GM12878 (cell line): ENCODE measurements around the gene HSPA2.

Experiments
- CBX5 ChIP-seq: sonication (generic); IDR thresholded peaks from 2 replicates; pipeline ENCODE4 v1.6.1; 2016; ENCODE audit warnings: low read depth, moderate library complexity, mild to moderate bottlenecking, inconsistent platforms
- CHD2 ChIP-seq: IDR thresholded peaks from 2 replicates; pipeline ENCODE4 v1.6.1; 2011; ENCODE audit warnings: low read depth, low read length, improper control_type of control experiment, borderline replicate concordance
- JUNB ChIP-seq: IDR thresholded peaks from 2 replicates; pipeline ENCODE4 v1.6.1; 2016; ENCODE audit warnings: antibody characterized with exemption, mild to moderate bottlenecking
- KDM1A ChIP-seq: fragments of 200-600 bp; sonication (generic); IDR thresholded peaks from 2 replicates; pipeline ENCODE4 v1.6.1; 2016; ENCODE audit warnings: borderline replicate concordance
- RAD21 ChIP-seq: IDR thresholded peaks from 2 replicates; pipeline ENCODE4 v1.6.1; 2011; ENCODE audit warnings: mild to moderate bottlenecking, low read depth, low read length, moderate library complexity; ENCODE audit not compliant: insufficient read depth
- SPI1 ChIP-seq: IDR thresholded peaks from 2 replicates; pipeline ENCODE4 v1.6.1; 2011; ENCODE audit warnings: low read depth, mild to moderate bottlenecking, low read length, moderate library complexity, borderline replicate concordance; ENCODE audit not compliant: insufficient read depth
- SUZ12 ChIP-seq: fragments of 200-600 bp; sonication (generic); IDR thresholded peaks from one replicate; pipeline ENCODE4 v1.6.1; 2018; ENCODE audit warnings: antibody characterized with exemption, mild to moderate bottlenecking; ENCODE audit not compliant: unreplicated experiment
- YBX1 ChIP-seq: fragments of 450-650 bp; IDR thresholded peaks from 2 replicates; pipeline ENCODE4 v1.6.1; 2016; ENCODE audit warnings: antibody characterized with exemption
- ZSCAN29 ChIP-seq: fragments of 450-650 bp; IDR thresholded peaks from 2 replicates; pipeline ENCODE4 v1.6.1; 2017; ENCODE audit warnings: mild to moderate bottlenecking, moderate library complexity
- TF ChIP-seq, protein P1 (sequence below): IDR thresholded peaks from 2 replicates; pipeline ENCODE4 v1.6.1; 2012; ENCODE audit warnings: low read depth, low read length, improper control_type of control experiment
- TF ChIP-seq, protein P2 (sequence below), 3 experiments: IDR thresholded peaks in 2 of 3; conservative IDR thresholded peaks in 1 of 3; 2 replicates each; pipeline ENCODE4 v1.5.1; 2011; ENCODE audit warnings: low read depth in 3 of 3, low read length in 3 of 3, mild to moderate bottlenecking in 3 of 3, control low read depth in 2 of 3, moderate library complexity in 2 of 3, inconsistent platforms in 1 of 3, mixed read lengths in 1 of 3; ENCODE audit not compliant: control insufficient read depth in 2 of 3, insufficient read depth in 1 of 3; ENCODE audit errors: extremely low read depth in 1 of 3
- TF ChIP-seq, protein P3 (sequence below): IDR thresholded peaks from 2 replicates; pipeline ENCODE4 v1.6.1; 2011; ENCODE audit warnings: low read depth, mild to moderate bottlenecking, low read length, moderate library complexity, borderline replicate concordance; ENCODE audit errors: extremely low read depth

DNA sequence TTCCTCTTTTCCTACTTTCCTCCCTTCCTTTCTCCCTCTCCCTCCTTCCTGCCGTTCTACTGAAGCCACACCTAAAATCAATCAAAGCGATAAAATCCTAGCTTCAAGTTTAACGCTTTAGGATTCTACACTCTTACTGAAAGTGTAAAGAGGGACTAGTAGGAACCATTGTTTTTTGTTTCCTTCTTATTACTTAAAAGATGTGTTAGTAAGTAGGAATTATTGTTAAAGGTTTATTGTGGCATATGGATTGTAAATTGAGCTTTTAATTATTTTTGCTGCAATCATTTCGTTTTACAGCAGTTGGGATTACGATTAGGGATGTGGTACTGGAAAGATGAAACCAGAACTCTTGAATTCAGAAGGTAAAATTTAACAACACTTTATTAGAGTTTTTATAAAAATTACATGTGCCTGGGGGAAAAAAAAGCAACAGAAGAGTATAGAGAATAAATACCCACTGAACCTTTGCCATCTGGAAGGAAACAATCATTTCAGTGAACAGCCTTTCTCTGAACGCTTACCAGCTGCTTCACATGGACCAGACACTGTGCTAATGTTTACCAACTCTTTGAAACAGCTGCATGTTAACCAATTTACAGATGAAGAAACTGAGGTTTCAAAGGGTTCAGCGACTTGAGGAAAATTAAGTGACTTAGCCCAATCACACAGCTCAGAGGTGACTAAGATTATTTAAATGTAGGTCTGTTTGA lies 10.2 kb downstream of the HSPA2 start:
- no peak for TF ChIP-seq SUZ12
- TF ChIP-seq, protein P1, sequence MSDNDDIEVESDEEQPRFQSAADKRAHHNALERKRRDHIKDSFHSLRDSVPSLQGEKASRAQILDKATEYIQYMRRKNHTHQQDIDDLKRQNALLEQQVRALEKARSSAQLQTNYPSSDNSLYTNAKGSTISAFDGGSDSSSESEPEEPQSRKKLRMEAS: no peak
- TF ChIP-seq, protein P2, sequence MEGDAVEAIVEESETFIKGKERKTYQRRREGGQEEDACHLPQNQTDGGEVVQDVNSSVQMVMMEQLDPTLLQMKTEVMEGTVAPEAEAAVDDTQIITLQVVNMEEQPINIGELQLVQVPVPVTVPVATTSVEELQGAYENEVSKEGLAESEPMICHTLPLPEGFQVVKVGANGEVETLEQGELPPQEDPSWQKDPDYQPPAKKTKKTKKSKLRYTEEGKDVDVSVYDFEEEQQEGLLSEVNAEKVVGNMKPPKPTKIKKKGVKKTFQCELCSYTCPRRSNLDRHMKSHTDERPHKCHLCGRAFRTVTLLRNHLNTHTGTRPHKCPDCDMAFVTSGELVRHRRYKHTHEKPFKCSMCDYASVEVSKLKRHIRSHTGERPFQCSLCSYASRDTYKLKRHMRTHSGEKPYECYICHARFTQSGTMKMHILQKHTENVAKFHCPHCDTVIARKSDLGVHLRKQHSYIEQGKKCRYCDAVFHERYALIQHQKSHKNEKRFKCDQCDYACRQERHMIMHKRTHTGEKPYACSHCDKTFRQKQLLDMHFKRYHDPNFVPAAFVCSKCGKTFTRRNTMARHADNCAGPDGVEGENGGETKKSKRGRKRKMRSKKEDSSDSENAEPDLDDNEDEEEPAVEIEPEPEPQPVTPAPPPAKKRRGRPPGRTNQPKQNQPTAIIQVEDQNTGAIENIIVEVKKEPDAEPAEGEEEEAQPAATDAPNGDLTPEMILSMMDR (IDR thresholded peaks at IDR 0.05 in 2 of 3, conservative IDR thresholded peaks at IDR 0.05 in 1 of 3; ENCODE audit: control insufficient read depth in 2 of 3, extremely low read depth in 1 of 3, insufficient read depth in 1 of 3, low read depth in 3 of 3, low read length in 3 of 3): no peak
- no peak for TF ChIP-seq RAD21
- TF ChIP-seq JUNB: no peak
- TF ChIP-seq ZSCAN29: no peak
- no peak for TF ChIP-seq CBX5
- no peak for TF ChIP-seq CHD2
- no peak for TF ChIP-seq YBX1
- no peak for TF ChIP-seq SPI1
- no peak for TF ChIP-seq KDM1A
- TF ChIP-seq, protein P3, sequence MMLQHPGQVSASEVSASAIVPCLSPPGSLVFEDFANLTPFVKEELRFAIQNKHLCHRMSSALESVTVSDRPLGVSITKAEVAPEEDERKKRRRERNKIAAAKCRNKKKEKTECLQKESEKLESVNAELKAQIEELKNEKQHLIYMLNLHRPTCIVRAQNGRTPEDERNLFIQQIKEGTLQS: no peak
